OCI-LY1 (cell line): ENCODE data around the gene HLA-DQA1.

Experiments
- EZH2 ChIP-seq: fragments of 200-600 bp; sonication (generic), shearing (Covaris generic); IDR thresholded peaks from 2 replicates; pipeline ENCODE4 v1.8.0; 2017; ENCODE audit warnings: borderline replicate concordance, mixed run types, mild to moderate bottlenecking, antibody characterized with exemption, low read length, moderate library complexity, mixed read lengths
- TF ChIP-seq, protein P1 (sequence below): fragments of 200-600 bp; sonication (generic), shearing (Covaris generic); IDR thresholded peaks from 2 replicates; pipeline ENCODE4 v1.5.1; 2017; ENCODE audit warnings: mild to moderate bottlenecking, antibody characterized with exemption, low read length, moderate library complexity, mixed read lengths

DNA sequence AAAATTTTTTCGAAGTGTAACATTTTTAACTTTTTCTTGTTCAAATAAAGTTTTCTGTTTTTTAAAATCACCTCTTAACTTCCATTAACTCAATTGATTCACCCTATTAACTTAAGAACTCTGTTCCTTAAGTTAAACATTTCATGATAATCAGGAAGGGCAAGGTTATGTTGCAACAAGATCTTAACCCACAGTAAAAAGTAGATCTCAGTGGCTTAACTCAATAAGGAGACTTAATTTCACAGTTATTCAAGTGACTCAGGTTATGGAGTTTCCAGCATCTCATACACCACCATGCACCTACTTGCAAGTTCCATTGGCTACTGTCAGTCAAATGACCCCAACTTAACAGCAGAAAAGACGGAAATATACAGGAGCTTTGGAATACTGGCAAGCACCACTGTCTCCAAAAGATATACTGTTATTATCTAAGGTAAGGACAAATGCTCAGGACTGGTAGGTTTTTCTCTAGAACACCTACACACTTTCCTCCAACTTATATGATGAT lies 18.1 kb downstream of the HLA-DQA1 start:
- TF ChIP-seq, protein P1, sequence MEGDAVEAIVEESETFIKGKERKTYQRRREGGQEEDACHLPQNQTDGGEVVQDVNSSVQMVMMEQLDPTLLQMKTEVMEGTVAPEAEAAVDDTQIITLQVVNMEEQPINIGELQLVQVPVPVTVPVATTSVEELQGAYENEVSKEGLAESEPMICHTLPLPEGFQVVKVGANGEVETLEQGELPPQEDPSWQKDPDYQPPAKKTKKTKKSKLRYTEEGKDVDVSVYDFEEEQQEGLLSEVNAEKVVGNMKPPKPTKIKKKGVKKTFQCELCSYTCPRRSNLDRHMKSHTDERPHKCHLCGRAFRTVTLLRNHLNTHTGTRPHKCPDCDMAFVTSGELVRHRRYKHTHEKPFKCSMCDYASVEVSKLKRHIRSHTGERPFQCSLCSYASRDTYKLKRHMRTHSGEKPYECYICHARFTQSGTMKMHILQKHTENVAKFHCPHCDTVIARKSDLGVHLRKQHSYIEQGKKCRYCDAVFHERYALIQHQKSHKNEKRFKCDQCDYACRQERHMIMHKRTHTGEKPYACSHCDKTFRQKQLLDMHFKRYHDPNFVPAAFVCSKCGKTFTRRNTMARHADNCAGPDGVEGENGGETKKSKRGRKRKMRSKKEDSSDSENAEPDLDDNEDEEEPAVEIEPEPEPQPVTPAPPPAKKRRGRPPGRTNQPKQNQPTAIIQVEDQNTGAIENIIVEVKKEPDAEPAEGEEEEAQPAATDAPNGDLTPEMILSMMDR, result no peak
- TF ChIP-seq EZH2, result no peak
